Neural cell (in vitro differentiated cells): ENCODE results near the gene FCRLA.

Source experiments
- EZH2 ChIP-seq: fragments of 200-600, 300-800 bp; shearing (Covaris generic), sonication (generic); IDR thresholded peaks from 2 replicates; pipeline ENCODE4 v1.6.1; 2014; ENCODE audit warnings: antibody characterized with exemption, low read length, borderline replicate concordance, mild to moderate bottlenecking; ENCODE audit not compliant: insufficient read depth, poor library complexity, severe bottlenecking
- POLR2AphosphoS5 ChIP-seq: IDR thresholded peaks from 2 replicates; pipeline ENCODE4 v1.6.1; 2012
- RAD21 ChIP-seq: fragments of 450-650 bp; conservative IDR thresholded peaks from 2 replicates; pipeline ENCODE4 v1.6.1; 2014; ENCODE audit warnings: antibody characterized with exemption, mild to moderate bottlenecking, moderate library complexity
- SMC3 ChIP-seq: fragments of 450-650 bp; conservative IDR thresholded peaks from 2 replicates; pipeline ENCODE4 v1.6.1; 2014; ENCODE audit warnings: antibody characterized with exemption, mild to moderate bottlenecking, moderate library complexity; ENCODE audit not compliant: poor library complexity
- TF ChIP-seq, protein P1 (sequence below): fragments of 450-650 bp; IDR thresholded peaks from 2 replicates; pipeline ENCODE4 v1.5.1; 2014; ENCODE audit warnings: antibody characterized with exemption, mild to moderate bottlenecking, moderate library complexity; ENCODE audit not compliant: poor library complexity, severe bottlenecking
- TF ChIP-seq, protein P2 (sequence below): IDR thresholded peaks from 2 replicates; pipeline ENCODE4 v1.6.1; 2012; ENCODE audit warnings: borderline replicate concordance

DNA sequence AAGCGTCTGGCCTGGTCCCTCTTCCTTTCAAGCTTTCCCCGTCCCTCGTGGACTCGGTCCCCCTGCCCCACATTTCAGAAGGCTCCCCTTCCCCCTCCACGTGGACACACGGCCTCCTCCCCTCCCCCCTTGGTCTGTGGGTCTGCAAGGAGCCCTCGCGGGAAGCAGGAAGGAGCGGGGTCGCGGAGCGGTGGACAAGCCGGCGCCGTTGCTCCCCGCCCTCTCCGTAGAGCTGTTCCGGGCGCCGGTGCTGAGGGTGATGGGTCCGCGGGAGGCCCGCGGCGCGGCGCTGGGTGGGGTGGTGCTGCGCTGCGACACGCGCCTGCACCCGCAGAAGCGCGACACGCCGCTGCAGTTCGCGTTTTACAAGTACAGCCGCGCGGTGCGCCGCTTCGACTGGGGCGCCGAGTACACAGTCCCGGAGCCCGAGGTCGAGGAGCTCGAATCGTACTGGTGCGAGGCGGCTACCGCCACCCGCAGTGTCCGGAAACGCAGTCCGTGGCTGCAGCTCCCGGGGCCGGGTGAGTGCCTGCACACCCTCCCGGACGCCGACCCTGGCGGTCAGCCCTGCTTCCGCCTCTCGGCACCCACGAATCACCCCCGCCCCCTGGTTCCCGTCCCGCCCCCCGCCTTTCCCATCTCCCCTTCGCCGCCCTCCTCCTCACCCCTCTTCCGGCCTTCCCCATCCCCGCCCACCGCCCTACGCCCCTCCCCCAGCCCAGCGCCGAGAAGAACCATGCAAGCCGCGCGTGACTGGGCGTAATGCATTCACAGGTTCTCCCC, 19.6 kb downstream of the FCRLA start:
- peak; percentile 58 for TF ChIP-seq POLR2AphosphoS5
- TF ChIP-seq, protein P1, sequence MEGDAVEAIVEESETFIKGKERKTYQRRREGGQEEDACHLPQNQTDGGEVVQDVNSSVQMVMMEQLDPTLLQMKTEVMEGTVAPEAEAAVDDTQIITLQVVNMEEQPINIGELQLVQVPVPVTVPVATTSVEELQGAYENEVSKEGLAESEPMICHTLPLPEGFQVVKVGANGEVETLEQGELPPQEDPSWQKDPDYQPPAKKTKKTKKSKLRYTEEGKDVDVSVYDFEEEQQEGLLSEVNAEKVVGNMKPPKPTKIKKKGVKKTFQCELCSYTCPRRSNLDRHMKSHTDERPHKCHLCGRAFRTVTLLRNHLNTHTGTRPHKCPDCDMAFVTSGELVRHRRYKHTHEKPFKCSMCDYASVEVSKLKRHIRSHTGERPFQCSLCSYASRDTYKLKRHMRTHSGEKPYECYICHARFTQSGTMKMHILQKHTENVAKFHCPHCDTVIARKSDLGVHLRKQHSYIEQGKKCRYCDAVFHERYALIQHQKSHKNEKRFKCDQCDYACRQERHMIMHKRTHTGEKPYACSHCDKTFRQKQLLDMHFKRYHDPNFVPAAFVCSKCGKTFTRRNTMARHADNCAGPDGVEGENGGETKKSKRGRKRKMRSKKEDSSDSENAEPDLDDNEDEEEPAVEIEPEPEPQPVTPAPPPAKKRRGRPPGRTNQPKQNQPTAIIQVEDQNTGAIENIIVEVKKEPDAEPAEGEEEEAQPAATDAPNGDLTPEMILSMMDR, result no peak
- no peak for TF ChIP-seq SMC3
- TF ChIP-seq, protein P2, sequence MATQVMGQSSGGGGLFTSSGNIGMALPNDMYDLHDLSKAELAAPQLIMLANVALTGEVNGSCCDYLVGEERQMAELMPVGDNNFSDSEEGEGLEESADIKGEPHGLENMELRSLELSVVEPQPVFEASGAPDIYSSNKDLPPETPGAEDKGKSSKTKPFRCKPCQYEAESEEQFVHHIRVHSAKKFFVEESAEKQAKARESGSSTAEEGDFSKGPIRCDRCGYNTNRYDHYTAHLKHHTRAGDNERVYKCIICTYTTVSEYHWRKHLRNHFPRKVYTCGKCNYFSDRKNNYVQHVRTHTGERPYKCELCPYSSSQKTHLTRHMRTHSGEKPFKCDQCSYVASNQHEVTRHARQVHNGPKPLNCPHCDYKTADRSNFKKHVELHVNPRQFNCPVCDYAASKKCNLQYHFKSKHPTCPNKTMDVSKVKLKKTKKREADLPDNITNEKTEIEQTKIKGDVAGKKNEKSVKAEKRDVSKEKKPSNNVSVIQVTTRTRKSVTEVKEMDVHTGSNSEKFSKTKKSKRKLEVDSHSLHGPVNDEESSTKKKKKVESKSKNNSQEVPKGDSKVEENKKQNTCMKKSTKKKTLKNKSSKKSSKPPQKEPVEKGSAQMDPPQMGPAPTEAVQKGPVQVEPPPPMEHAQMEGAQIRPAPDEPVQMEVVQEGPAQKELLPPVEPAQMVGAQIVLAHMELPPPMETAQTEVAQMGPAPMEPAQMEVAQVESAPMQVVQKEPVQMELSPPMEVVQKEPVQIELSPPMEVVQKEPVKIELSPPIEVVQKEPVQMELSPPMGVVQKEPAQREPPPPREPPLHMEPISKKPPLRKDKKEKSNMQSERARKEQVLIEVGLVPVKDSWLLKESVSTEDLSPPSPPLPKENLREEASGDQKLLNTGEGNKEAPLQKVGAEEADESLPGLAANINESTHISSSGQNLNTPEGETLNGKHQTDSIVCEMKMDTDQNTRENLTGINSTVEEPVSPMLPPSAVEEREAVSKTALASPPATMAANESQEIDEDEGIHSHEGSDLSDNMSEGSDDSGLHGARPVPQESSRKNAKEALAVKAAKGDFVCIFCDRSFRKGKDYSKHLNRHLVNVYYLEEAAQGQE, result no peak
- TF ChIP-seq RAD21, result peak; percentile 20
- TF ChIP-seq EZH2, result no peak
